Measurements from ENCODE around the gene CLK3. TPM values are rescaled to one million over a fixed set of nuclear protein-coding genes. Genes with fewer than 3 reads are reported as not detected.

Gene CLK3
- total and polyA plus RNA-seq, 10 of the 15 experiments (the other 5 are each of a cell fraction or from before 2014, with no cell fraction given) = 3.3 to 169 (median 66.2) TPM

DNA sequence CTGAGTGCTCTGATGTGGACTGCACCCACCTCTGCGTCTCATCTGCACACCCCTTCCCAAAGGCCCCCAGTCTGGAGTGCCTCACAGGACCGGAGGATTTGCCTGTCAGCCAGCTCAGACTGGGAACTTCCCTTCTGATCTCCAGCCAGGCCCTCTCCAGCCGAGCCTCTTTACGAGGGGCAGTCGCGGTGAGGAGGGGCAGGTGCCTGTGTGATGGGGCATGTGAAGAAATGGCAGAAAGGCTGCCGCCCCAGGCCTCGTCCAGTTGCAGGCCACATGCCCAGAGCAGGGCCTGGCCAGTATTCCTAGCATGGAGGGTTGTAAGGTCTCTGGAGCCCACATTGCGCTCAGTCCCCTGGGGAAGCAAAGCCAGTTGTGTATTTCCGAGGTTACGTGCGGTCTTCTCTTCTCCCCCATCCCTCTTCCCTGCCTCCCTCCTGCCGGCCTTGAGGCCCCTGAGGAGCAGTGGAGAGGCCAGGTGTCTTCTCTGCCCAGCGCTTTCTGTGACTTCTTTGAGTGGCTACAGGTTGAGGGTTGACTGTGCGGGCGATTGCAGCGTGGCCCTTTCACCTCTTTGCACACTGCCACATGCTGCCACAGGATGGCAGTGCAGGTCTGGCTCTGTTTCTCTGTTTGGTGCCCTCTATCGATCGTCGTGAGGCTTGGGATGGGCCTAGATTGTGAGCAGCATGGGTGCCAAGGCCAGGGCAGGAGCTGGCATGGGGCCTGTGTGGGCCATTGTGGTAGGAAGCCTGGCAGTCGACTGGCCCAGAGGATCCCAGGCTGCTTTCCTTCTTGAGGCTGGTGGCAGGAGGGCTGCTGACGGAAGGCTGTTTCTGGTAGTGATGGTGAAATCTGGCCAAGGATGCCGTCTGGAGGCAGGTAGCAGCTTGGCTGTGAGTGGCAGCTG is 5.3 kb downstream of the CLK3 start (continued):
- TF ChIP-seq SRF (IDR thresholded peaks at IDR 0.05; ENCODE audit: low read depth in 2 of 2, low read length in 2 of 2) (no peak), ZNF217 (IDR thresholded peaks at IDR 0.05) (no peak), ETV6 (conservative IDR thresholded peaks at IDR 0.05 in 1 of 2, IDR thresholded peaks at IDR 0.05 in 1 of 2; ENCODE audit: borderline replicate concordance in 1 of 2, low read depth in 1 of 2) (no peak), EP300 (IDR thresholded peaks at IDR 0.05; ENCODE audit: borderline replicate concordance in 1 of 2, control insufficient read depth in 1 of 2, low read depth in 2 of 2, low read length in 2 of 2) (no peak), PML (IDR thresholded peaks at IDR 0.05; ENCODE audit: low read length) (no peak), SMARCA5 (IDR thresholded peaks at IDR 0.05) (peak; percentile 95), CREB1 (IDR thresholded peaks at IDR 0.05; ENCODE audit: low read depth) (0 out of 2 replicates have a peak, but pooled peaks have one; percentile 28), TCF7 (IDR thresholded peaks at IDR 0.05; ENCODE audit: borderline replicate concordance) (no peak), SP1 (IDR thresholded peaks at IDR 0.05; ENCODE audit: low read depth, low read length) (no peak), MTA2 (IDR thresholded peaks at IDR 0.05; ENCODE audit: low read depth) (no peak), TARDBP (IDR thresholded peaks at IDR 0.05; ENCODE audit: borderline replicate concordance) (no peak), RAD21 (IDR thresholded peaks at IDR 0.05; ENCODE audit: insufficient read depth, low read depth, low read length) (peak; percentile 71), PAX8 (IDR thresholded peaks at IDR 0.05) (no peak), JUND (IDR thresholded peaks at IDR 0.05; ENCODE audit: low read depth, low read length) (no peak), EGR1 (IDR thresholded peaks at IDR 0.05; ENCODE audit: borderline replicate concordance in 1 of 2, low read depth in 2 of 2, low read length in 2 of 2) (no peak), NRF1 (conservative IDR thresholded peaks at IDR 0.05; ENCODE audit: low read depth, low read length) (0 out of 2 replicates have a peak, but pooled peaks have one; percentile 4), SREBF2 (IDR thresholded peaks at IDR 0.05; ENCODE audit: low read length) (no peak), EZH2 (IDR thresholded peaks at IDR 0.05; ENCODE audit: borderline replicate concordance, control insufficient read depth, low read depth, low read length) (no peak), KDM1A (IDR thresholded peaks at IDR 0.05; ENCODE audit: borderline replicate concordance) (no peak), SPI1 (IDR thresholded peaks at IDR 0.05; ENCODE audit: borderline replicate concordance, insufficient read depth, low read depth, low read length) (no peak), BCL11A (IDR thresholded peaks at IDR 0.05; ENCODE audit: low read depth, low read length) (no peak), POLR2AphosphoS2 (IDR thresholded peaks at IDR 0.05; ENCODE audit: low read depth, low read length) (peak; percentile 47; the same call in 1 of the 2 replicates), CREM (IDR thresholded peaks at IDR 0.05; ENCODE audit: low read depth) (no peak), ASH2L (IDR thresholded peaks at IDR 0.05; ENCODE audit: borderline replicate concordance, low read depth) (no peak), NBN (IDR thresholded peaks at IDR 0.05) (no peak), LARP7 (IDR thresholded peaks at IDR 0.05) (peak; percentile 35; the same call in 1 of the 2 replicates)
- TF ChIP-seq, protein P1, sequence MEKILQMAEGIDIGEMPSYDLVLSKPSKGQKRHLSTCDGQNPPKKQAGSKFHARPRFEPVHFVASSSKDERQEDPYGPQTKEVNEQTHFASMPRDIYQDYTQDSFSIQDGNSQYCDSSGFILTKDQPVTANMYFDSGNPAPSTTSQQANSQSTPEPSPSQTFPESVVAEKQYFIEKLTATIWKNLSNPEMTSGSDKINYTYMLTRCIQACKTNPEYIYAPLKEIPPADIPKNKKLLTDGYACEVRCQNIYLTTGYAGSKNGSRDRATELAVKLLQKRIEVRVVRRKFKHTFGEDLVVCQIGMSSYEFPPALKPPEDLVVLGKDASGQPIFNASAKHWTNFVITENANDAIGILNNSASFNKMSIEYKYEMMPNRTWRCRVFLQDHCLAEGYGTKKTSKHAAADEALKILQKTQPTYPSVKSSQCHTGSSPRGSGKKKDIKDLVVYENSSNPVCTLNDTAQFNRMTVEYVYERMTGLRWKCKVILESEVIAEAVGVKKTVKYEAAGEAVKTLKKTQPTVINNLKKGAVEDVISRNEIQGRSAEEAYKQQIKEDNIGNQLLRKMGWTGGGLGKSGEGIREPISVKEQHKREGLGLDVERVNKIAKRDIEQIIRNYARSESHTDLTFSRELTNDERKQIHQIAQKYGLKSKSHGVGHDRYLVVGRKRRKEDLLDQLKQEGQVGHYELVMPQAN (conservative IDR thresholded peaks at IDR 0.05) = no peak
